Keratinocyte (primary cell): ENCODE data around the gene WNT4.

Experiments
- EZH2 ChIP-seq: IDR thresholded peaks from one replicate; pipeline ENCODE4 v1.6.1; 2012; ENCODE audit warnings: inconsistent platforms, mild to moderate bottlenecking, low read length, moderate library complexity
- TF ChIP-seq, protein P1 (sequence below), 3 experiments: IDR thresholded peaks in 1 of 3; conservative IDR thresholded peaks in 1 of 3; optimal IDR thresholded peaks in 1 of 3; 2 replicates in 2 of 3; 3 replicates in 1 of 3; pipeline versions ENCODE3 to v1.5.1; 2011; ENCODE audit warnings: low read length in 3 of 3, mild to moderate bottlenecking in 3 of 3, moderate library complexity in 2 of 3, control low read depth in 1 of 3, inconsistent platforms in 1 of 3; ENCODE audit not compliant: insufficient read depth in 2 of 3; ENCODE audit errors: extremely low read depth in 1 of 3

DNA sequence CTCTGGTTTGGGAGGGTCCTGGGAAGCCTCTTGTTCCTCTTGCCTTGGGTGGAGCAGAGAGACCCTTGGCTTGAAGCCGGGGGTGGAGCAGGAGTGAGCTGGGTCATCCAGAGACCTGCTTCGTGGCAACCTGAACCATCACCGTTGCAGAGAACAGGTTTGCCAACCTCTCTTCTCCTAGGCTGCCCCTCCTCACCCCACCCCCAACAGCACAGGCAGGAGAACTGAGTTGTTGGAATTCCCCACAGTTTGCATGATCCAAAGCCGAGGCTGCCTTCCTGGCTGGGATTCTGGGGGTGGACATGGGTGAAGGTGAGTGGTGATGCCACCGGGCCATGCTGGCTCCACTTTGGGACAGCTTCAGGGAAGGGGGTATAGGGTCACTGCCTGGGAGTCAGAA lies 2.2 kb downstream of the WNT4 start:
- TF ChIP-seq, protein P1, sequence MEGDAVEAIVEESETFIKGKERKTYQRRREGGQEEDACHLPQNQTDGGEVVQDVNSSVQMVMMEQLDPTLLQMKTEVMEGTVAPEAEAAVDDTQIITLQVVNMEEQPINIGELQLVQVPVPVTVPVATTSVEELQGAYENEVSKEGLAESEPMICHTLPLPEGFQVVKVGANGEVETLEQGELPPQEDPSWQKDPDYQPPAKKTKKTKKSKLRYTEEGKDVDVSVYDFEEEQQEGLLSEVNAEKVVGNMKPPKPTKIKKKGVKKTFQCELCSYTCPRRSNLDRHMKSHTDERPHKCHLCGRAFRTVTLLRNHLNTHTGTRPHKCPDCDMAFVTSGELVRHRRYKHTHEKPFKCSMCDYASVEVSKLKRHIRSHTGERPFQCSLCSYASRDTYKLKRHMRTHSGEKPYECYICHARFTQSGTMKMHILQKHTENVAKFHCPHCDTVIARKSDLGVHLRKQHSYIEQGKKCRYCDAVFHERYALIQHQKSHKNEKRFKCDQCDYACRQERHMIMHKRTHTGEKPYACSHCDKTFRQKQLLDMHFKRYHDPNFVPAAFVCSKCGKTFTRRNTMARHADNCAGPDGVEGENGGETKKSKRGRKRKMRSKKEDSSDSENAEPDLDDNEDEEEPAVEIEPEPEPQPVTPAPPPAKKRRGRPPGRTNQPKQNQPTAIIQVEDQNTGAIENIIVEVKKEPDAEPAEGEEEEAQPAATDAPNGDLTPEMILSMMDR (optimal IDR thresholded peaks at IDR 0.05 in 1 of 3, IDR thresholded peaks at IDR 0.05 in 1 of 3, conservative IDR thresholded peaks at IDR 0.05 in 1 of 3; ENCODE audit: extremely low read depth in 1 of 3, insufficient read depth in 2 of 3, low read length in 3 of 3), result no peak
- no peak for TF ChIP-seq EZH2
